HG02840 (cell line): ENCODE measurements around the gene SLC18A2.
"Not testable (repeated sequence)": the region's sequence is repeated elsewhere in the genome, so short reads cannot be mapped to it uniquely, and the experiment has no call there.

Experiments used
- ATAC-seq: cut with Tn5 transposase; IDR thresholded peaks from one replicate; pipeline ENCODE4 v1.9.1; 2021; ENCODE audit warnings: mild to moderate bottlenecking, moderate library complexity, moderate number of reproducible peaks; ENCODE audit not compliant: unreplicated experiment, low FRiP score

Gene SLC18A2

DNA sequence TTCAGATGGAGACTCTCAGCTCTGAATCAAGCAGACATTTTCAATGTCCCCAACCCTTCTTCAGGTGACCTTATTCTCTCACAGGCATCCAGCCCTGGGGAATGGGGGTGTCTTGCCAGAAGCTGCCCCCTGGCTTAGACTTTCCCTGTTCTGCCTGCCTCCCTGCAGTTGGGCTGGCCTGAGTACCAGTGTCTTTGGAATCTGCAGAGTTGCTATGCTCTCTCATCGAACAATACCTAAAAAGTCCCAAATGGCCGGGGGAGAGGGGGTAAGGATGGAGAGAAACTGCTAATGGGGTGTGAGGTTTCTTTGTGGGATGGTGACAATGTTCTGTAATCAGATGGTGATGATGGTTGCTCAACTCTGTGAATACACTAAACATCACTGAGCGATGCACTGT is 20.6 kb downstream of the SLC18A2 start:
- ATAC-seq = no peak

- no peak for ATAC-seq
Measured at GRCh38 chr10:117262291-117262902, 21.5 kb downstream of the SLC18A2 start.

DNA sequence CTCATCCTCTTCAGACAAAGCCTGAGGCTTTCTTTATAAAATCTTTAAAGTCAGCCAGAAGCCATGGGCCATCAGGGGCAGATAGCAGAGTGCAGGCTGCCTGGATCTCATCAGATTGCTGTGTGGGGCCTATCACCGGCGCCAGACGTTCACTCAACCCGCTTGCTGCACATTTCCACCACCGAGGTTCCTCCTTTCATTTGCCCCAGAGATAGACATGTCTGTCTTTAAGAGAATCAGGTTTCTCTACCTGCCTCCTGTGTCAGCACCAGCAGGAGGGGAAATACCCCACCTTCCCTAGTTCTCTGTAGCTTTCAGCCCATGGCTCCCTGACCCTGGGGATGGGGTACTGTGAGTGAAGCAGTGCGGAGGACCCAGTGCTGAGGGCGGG is 22.0 kb downstream of the SLC18A2 start:
- no peak for ATAC-seq

- ATAC-seq = no peak
Measured at GRCh38 chr10:117264782-117265181, 23.9 kb downstream of the SLC18A2 start.

- no peak for ATAC-seq
Measured at GRCh38 chr10:117266400-117266799, 25.5 kb downstream of the SLC18A2 start.

DNA sequence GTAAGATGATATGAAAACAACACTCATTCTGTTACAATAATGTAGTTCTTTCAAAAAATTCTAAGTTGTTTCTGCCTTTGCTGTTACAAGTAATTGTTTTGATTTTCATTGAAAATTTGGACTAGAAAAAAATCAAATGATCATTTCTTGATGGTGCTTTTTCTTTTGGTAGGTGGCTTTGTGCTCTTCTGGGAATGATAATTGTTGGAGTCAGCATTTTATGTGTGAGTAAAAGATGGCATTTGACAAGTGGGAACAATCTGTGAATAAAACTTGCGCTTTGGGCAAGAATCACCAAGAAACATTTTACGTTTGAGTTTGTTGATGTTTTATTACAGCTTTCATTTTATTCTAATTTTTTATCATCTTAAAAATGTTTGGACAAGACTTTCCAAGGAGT is 25.9 kb downstream of the SLC18A2 start:
- no peak for ATAC-seq

DNA sequence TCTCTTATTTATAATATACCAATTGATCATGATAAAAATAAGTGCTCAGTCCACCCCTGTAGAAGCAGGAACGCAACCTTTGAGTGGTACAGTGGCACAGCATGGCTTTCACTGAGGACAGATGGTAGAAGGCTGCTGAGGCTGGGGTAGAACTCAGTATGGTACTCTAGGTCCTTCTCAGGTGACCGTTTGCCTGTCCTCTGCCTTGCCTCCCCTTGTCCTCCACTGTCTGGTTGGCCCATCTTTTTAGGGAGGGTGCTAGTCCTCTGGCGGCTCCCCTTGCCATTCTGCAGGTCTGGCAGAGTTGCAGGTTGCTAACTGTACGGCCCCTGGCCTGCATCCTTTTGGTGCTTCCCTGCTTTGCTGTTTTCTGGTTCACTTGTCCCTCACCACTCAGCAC is 27.3 kb downstream of the SLC18A2 start:
- ATAC-seq = no peak

GRCh38 chr10:117268907-117269306 is 28.0 kb downstream of the SLC18A2 start:
- ATAC-seq = no peak

- no peak for ATAC-seq
Measured at GRCh38 chr10:117271427-117271826, 30.5 kb downstream of the SLC18A2 start.

DNA sequence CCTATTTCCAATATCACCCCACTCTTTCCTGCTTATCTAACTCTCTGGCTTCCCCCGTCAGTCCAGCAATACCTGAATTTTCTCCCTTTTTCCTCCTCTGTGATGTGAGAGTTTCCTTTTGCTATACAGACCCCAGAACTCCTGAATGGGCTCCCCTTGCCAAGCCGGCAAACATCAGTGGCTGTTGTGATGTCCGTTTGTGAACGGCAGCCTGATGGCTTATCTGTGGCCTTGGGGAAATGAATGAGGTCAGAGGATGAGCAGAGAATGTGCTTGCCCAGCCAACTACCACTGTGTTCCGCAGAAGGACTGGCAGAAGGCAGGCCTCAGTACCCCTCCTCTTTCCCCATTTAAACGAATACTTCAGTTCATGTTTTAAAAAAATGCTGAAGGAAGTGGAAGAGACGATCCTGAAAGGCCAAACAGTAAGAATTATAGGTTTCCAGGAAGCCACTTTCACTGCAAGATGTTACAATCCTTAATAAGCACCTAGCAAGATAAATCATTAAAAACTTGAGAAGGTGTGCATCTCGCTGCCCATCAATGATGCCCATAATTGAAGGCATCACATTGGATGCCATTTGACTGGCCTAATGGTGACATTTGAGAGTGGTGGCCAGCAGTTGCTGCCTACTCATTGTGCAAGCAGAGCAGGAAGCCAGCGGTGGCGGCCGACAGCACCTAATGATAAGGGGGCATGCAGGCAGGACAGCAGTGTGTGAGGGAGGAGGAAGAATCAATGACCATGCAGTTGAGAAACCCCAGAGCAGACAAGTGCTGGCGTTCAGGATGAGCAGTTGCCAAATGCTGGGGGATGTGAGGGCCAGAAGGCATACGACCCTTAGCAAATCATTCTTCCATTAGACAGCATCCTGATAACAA is 31.5 kb downstream of the SLC18A2 start:
- ATAC-seq = no peak

DNA sequence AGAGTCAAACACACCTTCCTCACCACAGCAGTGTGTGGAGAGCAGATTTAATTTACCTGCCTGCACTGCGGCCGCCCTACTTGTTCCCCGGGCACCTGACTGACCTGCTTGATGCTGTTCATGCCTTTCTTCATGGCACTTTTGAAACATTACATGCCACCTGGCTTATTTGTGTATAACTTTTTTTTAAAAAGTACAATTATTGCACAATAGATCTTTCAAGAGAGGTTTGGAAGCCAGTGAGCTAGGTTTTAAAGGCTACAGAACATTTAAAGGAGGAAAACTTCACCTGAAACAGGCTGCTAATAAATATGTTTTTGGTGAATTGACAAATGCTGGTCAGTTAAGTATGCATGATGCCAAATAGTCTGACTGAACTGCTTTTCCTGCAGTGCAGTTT is 33.1 kb downstream of the SLC18A2 start:
- no peak for ATAC-seq

DNA sequence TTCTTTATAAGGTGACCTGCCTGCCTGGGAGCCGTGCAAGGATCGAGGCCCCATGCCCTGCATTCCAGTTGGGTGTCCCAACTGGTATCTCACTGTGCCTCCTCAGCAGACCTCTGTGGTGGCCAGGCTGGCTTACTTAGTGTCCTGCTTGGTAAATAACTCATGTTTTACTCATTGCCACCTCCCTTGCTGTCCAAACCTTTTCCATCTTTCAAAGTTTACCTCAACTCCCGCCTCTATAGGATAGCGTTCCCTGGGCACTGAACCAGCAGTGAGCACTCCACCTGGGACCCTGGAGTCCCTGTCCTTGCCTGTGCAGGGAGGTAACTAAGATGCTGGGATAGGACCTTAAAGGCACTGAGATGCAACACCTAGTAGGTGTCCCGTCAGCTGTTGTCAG is 33.6 kb downstream of the SLC18A2 start:
- ATAC-seq = no peak

DNA sequence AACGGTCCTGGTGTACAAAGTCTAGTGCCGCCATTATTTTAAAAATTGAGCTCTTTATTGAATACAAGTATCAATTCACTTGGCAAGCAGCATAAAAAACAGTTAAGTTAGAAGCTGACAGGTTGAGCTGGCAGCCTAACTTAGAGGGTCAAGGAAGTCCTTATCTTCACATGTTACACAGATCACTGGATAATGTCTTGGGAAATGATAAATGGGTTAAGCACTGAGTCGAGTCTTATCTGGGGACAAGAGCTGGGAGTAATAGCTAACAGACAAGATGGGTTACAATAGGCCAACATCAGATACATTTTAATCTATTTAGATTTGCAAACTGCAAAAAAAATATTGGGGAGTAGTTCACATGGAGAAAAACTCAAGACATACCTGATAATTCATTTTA is 34.2 kb downstream of the SLC18A2 start:
- no peak for ATAC-seq

GRCh38 chr10:117277675-117278074 is 36.8 kb downstream of the SLC18A2 start:
- no peak for ATAC-seq

GRCh38 chr10:117284716-117285494 is 44.0 kb downstream of the SLC18A2 start:
- ATAC-seq = no peak

DNA sequence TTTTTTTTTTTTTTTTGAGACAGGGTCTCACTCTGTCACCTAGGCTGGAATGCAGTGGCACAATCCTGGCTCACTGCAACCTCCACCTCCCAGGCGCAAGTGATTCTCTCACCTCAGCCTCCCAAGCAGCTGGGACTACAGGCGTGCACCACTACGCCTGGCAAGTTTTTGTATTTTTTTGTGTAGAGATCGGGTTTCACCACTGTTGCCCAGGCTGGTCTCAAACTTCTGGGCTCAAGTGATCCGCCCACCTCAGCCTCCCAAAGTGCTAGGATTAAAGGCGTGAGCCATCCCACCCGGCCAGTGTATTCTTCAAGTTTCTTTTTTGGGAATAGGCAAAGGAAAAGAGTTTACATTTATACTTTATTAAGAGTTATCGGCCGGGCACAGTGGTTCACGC is 50.0 kb downstream of the SLC18A2 start:
- not testable (repeated sequence) for ATAC-seq

DNA sequence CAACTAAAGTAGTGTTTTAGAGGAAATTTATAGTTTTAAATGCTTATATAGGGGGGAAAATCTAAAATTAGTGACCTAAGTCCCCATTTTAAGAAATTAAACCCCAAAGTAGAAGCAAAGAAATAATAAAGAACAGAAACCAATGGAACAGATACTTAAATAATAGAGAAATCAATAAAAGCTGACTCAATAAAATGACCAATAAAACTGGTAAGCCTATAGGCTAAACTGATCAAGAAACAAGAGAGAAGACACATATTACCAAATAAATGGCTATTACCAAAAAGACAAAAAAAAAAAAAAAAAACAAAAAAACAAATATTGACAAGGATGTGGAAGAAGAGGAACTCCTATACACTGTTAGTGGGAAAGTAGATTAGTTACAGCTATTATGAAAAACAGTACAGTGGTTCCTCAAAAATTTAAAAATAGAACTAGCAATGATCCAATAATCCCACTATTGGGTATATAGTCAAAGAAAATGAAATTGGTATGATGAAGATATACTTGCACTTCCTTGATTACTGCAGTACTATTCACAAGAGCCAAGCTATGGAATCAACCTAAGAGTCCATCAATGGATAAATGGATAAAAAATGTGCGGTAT is 53.2 kb downstream of the SLC18A2 start:
- no peak for ATAC-seq

GRCh38 chr10:117294735-117295134 is 53.8 kb downstream of the SLC18A2 start:
- ATAC-seq = no peak

- ATAC-seq = no peak
Measured at GRCh38 chr10:117298219-117298618, 57.3 kb downstream of the SLC18A2 start.

DNA sequence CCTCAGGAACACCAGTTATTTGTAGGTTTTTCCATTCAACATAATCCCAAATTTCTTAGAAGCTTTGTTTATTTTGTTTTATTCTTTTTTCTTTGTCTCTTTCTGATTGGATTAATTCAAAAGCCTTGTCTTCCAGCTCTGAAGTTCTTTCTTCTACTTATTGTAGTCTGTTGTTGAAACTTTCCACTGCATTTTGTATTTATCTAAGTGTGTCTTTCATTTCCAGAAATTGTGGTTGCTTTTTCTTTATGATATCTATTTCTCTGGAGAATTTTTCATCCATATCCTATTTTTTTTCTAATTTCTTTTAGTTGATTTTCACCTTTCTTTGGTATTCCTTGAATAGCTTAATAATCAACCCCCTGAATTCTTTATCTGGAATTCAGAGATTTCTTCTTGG is 58.5 kb downstream of the SLC18A2 start:
- no peak for ATAC-seq

GRCh38 chr10:117300671-117301070 is 59.8 kb downstream of the SLC18A2 start:
- no peak for ATAC-seq
